GM11168 (cell line): ENCODE data around the gene C1orf198.

Experiments
- in situ Hi-C: fragments of 300-500 bp; cut with MboI; formaldehyde crosslinking; loops from one replicate; pipeline ENCODE4 v1.12.0; 2022; ENCODE audit warnings: low sequenced_read_pairs; ENCODE audit not compliant: unreplicated experiment

The C1orf198 gene

GRCh38 chr1:230867903-230868735, at the start of gene C1orf198:
TSS of gene C1orf198 (minus strand) at chr1:230868521. CDS start at chr1:230868512, 9 bp downstream.
- in situ Hi-C loops: no loop called here

- in situ Hi-C loops: loop anchor here (25.0 kb wide), 1 partner anchor 295 kb away; no protein-coding TSS in a partner anchor
Measured at GRCh38 chr1:230917284-230918135, 49.2 kb upstream of the C1orf198 start.

DNA sequence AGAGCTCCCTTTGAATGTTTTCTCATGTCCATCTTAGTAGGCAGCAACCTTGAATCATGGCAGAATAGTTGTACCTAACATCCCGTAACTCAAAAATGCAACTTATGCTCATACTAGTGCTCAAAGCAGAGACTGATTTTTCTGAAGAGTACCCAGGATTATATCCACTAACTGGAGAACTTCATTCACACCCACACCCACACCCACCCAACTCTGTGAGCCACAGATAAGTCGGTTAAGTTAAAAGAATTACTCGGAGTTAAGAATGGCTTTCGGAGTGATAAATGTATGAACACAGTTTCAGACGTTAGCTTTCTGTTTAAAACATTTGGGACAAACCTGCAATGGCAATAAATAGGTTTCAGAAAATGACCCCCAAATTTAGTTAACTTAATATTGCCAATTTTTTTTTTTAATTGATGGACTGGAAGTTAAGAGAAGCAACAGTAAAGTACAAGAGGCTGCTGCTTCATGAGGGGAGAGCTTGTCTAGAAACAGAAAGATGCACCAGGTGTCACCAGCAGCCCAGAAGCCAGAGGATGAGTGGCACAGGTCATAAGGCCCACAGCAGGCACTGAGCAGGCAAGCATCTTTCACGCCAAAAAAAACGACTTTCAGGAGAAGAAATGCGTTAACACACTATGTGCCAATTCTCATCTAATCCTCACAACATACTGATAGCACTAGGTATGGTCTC, 48.4 kb upstream of the C1orf198 start:
- in situ Hi-C loops: loop anchor here (25.0 kb wide), 1 partner anchor 296 kb away; no protein-coding TSS in a partner anchor

DNA sequence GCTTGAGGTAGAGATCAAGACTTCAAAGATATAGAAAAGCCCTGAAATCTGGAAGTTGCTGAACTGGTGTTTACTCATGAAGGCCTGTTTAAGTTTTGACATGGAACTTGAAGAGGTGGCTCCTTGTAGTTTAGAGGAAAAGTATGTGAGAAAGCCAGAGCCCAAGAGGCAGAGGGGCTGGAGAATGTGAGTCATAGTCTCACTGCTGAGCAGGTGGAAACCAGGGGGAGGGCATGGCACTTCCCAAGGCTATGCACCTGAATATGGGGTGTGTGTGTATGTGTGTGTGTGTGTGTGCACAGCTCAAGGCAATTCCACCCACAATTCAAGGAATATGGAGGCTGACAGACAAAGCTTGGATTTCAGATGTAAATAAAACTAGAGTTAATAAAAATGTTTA, 46.8 kb upstream of the C1orf198 start:
- in situ Hi-C loops: loop anchor here (25.0 kb wide), 1 partner anchor 297 kb away; no protein-coding TSS in a partner anchor

DNA sequence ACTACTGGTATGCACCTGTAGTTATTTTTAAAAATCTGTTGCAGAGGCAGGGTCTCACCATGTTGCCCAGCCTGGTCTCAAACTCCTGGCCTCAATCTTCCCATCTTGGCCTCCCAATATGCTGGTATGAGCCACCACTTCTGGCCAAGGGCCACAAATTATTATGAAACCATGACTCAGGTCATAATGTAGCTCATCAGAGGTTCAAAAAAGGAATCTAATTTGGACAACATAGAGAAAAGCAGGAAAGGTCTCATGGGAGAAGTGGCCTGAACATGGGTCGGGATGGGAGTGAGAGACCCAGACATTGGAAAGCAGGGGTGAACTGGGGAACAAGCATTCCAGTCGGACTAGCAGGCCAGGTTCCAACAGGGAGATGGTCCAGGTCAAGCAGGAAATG, 45.2 kb upstream of the C1orf198 start:
- in situ Hi-C loops: loop anchor here (25.0 kb wide), 1 partner anchor 299 kb away; no protein-coding TSS in a partner anchor

DNA sequence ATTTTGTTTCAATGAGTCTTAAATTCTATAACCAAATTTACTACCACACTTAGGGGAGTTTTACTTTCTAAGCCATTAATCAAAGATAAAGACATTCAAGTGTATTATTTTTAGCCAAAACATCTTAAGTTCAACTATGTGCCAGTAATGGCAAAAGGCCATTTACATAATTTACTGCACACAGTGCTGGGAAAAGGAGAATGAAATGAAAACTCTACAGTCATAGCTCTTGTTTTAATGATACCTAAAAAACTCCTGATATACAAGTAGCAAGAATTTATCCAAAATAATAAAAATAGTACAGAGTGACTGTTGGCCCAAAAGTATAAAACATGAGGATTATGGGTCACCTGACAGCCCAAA, 42.4 kb upstream of the C1orf198 start:
- in situ Hi-C loops: loop anchor here (25.0 kb wide), 1 partner anchor 302 kb away; no protein-coding TSS in a partner anchor

- in situ Hi-C loops: loop anchor here (25.0 kb wide), 1 partner anchor 302 kb away; no protein-coding TSS in a partner anchor
Measured at GRCh38 chr1:230909974-230910754, 41.8 kb upstream of the C1orf198 start.

DNA sequence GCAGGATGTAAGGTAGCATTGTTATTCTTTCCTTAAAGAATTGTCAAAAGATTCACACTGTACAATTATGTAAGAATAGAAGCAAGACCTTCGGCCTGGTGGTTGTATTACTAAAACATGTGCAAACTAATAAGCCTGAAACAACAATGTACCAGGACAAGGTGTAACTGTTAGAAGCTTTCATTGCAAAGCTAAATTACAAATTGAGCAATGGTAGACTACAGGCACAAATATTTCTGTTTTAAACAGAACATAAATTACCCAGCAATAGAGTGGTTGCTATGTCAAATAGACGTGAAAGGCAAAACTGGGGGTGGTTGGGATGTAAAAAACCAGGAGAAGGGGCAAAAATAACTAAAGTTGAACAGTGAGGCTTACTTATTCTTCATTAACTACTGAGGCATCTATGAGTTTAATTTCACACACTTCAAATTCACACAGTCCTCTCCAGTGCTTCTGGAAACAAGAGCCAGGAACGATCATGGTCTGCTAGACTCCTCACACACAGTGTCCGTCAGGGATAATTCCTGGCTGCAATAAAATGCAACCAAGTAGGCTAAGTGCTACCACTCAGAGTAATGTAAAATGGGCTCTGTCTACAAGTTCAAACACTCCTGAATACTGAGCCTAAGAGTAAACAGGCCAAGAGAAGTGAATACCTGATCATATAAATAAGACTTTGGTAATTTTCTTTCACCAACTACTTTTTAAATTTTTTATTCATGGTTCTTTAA, 39.3 kb upstream of the C1orf198 start:
- in situ Hi-C loops: loop anchor here (25.0 kb wide), 1 partner anchor 305 kb away; no protein-coding TSS in a partner anchor

- in situ Hi-C loops: loop anchor here (25.0 kb wide), 1 partner anchor 306 kb away; no protein-coding TSS in a partner anchor
Measured at GRCh38 chr1:230906226-230906625, 37.9 kb upstream of the C1orf198 start.

DNA sequence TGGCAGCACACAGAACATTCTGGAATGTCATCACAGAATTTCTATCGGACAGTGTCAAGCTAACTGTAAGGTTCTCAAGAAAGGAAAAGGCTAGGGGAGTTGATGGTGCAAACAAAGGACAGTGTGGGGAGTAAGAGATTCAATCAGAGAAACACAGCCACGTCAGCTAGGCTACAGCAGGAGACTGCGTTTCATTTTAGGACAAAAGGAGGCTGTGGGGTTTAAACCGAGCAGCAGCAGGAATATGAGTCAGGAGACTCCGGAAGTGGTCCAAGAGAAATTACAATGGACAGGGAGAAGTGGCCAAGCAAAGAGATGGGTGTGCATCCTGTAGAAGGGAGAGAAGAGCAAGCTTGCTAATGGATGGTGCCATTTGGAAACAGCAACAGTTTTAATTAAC, 37.4 kb upstream of the C1orf198 start:
- in situ Hi-C loops: loop anchor here (25.0 kb wide), 1 partner anchor 307 kb away; no protein-coding TSS in a partner anchor

DNA sequence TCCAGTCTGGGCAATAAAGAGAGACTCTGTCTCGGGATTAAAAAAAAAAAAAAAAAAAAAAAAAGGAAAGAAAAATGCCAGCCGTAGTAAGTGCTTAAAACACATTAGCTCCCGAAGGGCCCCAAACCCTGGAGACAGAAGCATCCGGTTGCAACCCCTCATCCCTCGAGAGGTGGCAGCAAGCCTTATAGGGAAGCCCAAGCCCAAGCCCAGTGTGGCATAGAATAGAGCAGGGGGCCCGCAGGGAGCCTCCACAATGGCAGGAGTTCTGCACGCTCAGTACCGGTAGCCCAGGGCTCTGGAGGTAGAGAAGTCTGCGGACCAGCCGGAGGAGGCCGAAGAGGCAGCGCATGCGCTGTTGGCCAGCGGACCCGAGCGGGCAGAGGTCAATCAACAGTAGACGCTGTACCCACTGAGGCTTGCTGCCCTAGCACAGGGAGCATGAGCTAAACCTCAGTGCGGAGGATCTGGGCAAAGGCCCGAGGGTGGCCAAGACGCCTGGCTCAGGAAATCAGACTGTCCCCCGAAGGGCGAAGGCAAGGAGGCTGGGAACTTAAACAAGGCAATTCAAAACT, 34.1 kb upstream of the C1orf198 start:
- in situ Hi-C loops: loop anchor here (25.0 kb wide), 1 partner anchor 310 kb away; no protein-coding TSS in a partner anchor

DNA sequence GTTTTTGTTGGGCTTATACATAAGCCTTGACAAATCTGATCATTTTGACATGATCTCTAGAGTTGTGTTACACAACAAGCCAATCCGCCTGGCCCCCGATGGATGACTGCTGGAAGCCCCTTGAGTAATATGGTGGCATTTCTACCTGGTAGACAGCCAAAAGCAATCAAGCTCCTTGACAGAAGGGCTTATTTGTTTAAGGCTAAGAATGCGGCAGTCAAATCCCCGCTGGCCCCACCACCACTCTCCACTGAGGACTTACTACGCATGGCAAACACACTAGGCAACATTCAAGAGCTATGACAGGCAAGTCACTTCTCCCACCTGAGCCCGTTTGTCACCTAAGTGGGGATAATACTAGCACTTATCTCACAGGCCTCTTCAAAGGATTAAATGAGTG, 33.4 kb upstream of the C1orf198 start:
- in situ Hi-C loops: loop anchor here (25.0 kb wide), 1 partner anchor 311 kb away; no protein-coding TSS in a partner anchor

DNA sequence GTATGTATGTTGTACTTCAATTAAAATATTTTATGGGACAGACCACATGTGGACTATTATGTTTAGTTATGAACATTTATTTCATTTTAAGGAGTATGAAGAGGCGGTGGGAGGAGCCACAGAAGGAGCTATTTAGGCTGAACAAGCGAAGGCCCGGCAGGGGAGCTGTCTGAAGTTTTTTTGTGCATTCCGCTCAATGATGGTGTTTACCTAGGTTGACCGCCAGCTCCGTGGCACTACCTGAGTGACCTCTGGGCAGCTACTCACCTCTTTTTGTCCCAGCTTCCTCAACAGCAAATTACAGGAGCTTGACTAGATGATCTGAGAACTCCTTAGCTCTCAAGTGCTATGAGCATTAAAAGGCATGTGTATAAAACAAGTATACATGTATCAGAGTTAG, 32.7 kb upstream of the C1orf198 start:
- in situ Hi-C loops: loop anchor here (25.0 kb wide), 1 partner anchor 311 kb away; no protein-coding TSS in a partner anchor

GRCh38 chr1:230899841-230900251, 31.5 kb upstream of the C1orf198 start:
- in situ Hi-C loops: loop anchor here (25.0 kb wide), 1 partner anchor 312 kb away; no protein-coding TSS in a partner anchor

DNA sequence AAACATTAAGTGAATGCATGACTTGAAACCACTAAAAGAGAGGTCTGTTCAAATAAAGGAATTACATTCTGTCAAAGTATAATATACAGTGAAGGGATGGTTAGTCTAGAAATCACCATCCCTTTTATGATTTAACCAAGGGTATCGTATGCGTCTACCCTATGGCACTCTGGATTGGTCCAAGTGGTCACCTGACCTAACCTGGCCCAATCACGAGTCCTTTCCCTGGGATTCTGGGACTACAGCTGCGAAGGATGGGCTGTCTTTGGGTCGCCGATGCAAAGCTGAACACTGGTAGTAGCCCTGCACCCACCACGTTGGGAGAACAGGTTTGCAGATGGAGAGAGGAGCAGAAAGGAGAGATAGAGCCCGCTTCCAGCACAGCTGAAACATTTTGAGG, 30.4 kb upstream of the C1orf198 start:
- in situ Hi-C loops: no loop called here

GRCh38 chr1:230898144-230898543, 29.8 kb upstream of the C1orf198 start:
- in situ Hi-C loops: no loop called here

- in situ Hi-C loops: no loop called here
Measured at GRCh38 chr1:230896779-230897178, 28.5 kb upstream of the C1orf198 start.

DNA sequence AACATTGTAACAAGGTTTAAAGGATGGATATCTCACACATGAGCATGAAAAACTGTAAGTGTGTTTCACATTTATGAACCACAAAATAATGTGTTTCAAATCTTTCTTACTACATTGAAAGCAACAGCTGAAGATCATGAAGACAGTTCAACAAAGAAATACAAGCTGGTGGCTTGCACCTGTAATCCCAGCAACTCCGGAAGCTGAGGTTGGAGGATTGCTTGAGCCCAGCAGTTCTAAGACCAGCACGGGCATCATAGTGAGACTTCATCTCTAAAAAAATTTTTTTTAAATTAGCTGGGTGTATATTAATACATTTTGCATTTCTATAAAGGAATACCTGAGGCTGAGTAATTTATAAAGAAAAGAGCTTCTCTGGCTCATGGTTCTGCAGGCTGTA, 27.1 kb upstream of the C1orf198 start:
- in situ Hi-C loops: no loop called here
